Heart right ventricle (tissue), 16 donors: ENCODE measurements around the gene RAB40B. TPM values are rescaled to one million over a fixed set of nuclear protein-coding genes. Genes with fewer than 3 reads are reported as not detected.

Source experiments
- ATAC-seq, 8 donors: fragments of 200-7000 bp; cut with Tn5 transposase; one replicate each; pipeline ENCODE4 v1.9.1; 2020; ENCODE audit warnings: mild to moderate bottlenecking in 8 of 8, moderate library complexity in 8 of 8, moderate number of reproducible peaks in 1 of 8
- DNase-seq, 2 donors: peaks; one replicate each; pipeline ENCODE4 v3.0.0-alpha.2; 2020
- H3K27ac ChIP-seq, 10 donors: fragments of 200-600 bp; sonication (generic) in 2 of 10; one replicate each; pipeline versions ENCODE4 v1.5.0 to v1.8.0; 2020 to 2022; ENCODE audit warnings: mild to moderate bottlenecking in 3 of 10
- H3K27me3 ChIP-seq, 7 donors: fragments of 200-600 bp; one replicate each; pipeline ENCODE4 v1.8.0; 2021 to 2022; ENCODE audit warnings: mild to moderate bottlenecking in 2 of 7
- H3K36me3 ChIP-seq, 9 donors: fragments of 200-600 bp; sonication (generic) in 1 of 9; one replicate each; pipeline versions ENCODE4 v1.5.0 to v1.8.0; 2020 to 2022; ENCODE audit warnings: mild to moderate bottlenecking in 2 of 9
- H3K4me1 ChIP-seq, 9 donors: fragments of 200-600 bp; sonication (generic) in 1 of 9; one replicate each; pipeline versions ENCODE4 v1.5.0 to v1.8.0; 2020 to 2022; ENCODE audit warnings: mild to moderate bottlenecking in 4 of 9
- H3K4me3 ChIP-seq, 10 donors: fragments of 200-600 bp; sonication (generic) in 2 of 10; one replicate each; pipeline versions ENCODE4 v1.5.0 to v1.8.0; 2020 to 2022; ENCODE audit warnings: mild to moderate bottlenecking in 7 of 10, moderate library complexity in 2 of 10
- H3K9me3 ChIP-seq, 11 donors: fragments of 200-600 bp in 10 of 11; sonication (generic) in 2 of 11; one replicate each; pipeline versions ENCODE4 v1.5.0 to v1.8.0; 2013 to 2022; ENCODE audit warnings: mild to moderate bottlenecking in 2 of 11, control low read depth in 1 of 11, moderate library complexity in 1 of 11
- WGBS, 2 donors: extraction: QIAGEN DNeasy Blood & Tissue Kit; methylation state at CpG; one replicate each; pipeline ENCODE4 v1.1.7; 2013; ENCODE audit warnings: inconsistent platforms in 1 of 2; 5-methylcytosine and 5-hydroxymethylcytosine counted together
- intact Hi-C, 10 donors: fragments of 100-400 bp; cut with DNase I; formaldehyde crosslinking; loops; one replicate each; pipeline versions ENCODE4 v1.11.1 to v1.14.2; 2022
- polyA plus RNA-seq, 2 donors: library from polyadenylated mRNA; stranded (reverse); fragments of 200-250 nt; gene quantifications; one replicate each; pipeline ENCODE4 v1.2.3, GENCODE V29; 2013
- total RNA-seq, 10 donors: library from RNA; stranded (reverse); fragmentation: NEBNext Ultra II Directional in 3 of 10; extraction: Animal tissue kit (Norgen Biotek cat#: 25700) in 3 of 10; gene quantifications; one replicate each; pipeline versions ENCODE4 v1.2.1 to v1.2.4, GENCODE V29; 2021 to 2023
- TF ChIP-seq, protein P1 (sequence below), 9 donors: fragments of 200-600 bp; sonication (generic) in 2 of 9; IDR thresholded peaks; one replicate each; pipeline versions ENCODE4 v1.5.0 to v1.8.0; 2021 to 2022; ENCODE audit warnings: antibody characterized with exemption in 9 of 9, mild to moderate bottlenecking in 5 of 9, moderate library complexity in 1 of 9
- donor health status: Arrhythmogenic right ventricular cardiomyopathy.
- donor health status: ischemic (EF 13 %, LVEDD 7.1; RV severe dilation, severe dysfunction).
- donor health status: healthy with polysubstance abuse.
- donor health status: DM: no; HTN: yes; CAD: no.
- donor health status: DM: no; HTN: no; CAD: no.
- donor health status: ischemic (EF 25% LVEDD 6.9; RV normal size, moderate dysfunction).
- donor health status: ischemic (EF 25% LVEDD 5.7; RV mildly dilated, moderate dysfunction).
- donor health status: healthy.
- donor health status: DM: yes; HTN: yes; CAD: no.
- donor health status: Ischemic cardiomyopathy.
- donor health status: ischemic (EF 35%, LVEDD 5.7; RV mildly dilated, moderate dysfunction).
- donor health status: nonischemic (EF 11% LVEDD 7.7; RV severe dilation, severe dysfunction).
- donor health status: DM: yes; HTN: yes; CAD: no.
- donor health status: PGD.
- donor health status: ischemic (EF 29% LVEDD 5.4; RV normal size, mild dysfunction).
- donor health status: nonischemic (EF 23%, LVEDD 6.1; RV moderate dilation, normal function).

The RAB40B gene
- total and polyA plus RNA-seq, 12 donors: 8.0 to 42.4 (median 20.4) TPM

- TF ChIP-seq, protein P1, sequence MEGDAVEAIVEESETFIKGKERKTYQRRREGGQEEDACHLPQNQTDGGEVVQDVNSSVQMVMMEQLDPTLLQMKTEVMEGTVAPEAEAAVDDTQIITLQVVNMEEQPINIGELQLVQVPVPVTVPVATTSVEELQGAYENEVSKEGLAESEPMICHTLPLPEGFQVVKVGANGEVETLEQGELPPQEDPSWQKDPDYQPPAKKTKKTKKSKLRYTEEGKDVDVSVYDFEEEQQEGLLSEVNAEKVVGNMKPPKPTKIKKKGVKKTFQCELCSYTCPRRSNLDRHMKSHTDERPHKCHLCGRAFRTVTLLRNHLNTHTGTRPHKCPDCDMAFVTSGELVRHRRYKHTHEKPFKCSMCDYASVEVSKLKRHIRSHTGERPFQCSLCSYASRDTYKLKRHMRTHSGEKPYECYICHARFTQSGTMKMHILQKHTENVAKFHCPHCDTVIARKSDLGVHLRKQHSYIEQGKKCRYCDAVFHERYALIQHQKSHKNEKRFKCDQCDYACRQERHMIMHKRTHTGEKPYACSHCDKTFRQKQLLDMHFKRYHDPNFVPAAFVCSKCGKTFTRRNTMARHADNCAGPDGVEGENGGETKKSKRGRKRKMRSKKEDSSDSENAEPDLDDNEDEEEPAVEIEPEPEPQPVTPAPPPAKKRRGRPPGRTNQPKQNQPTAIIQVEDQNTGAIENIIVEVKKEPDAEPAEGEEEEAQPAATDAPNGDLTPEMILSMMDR (IDR thresholded peaks at IDR 0.05): no peak
- Histone ChIP-seq H3K36me3 (no peaks in the 10 kb centered on the region), H3K27me3 (peaks cover 0 to 2% (median 0%) of the 10 kb centered on the region in 7 donors), H3K9me3 (no peaks in the 10 kb centered on the region), H3K4me3 (no peak overlapping the region), H3K27ac (no peak overlapping the region), H3K4me1 (peaks cover 0 to 3% (median under 1%) of the 10 kb centered on the region in 9 donors)
- intact Hi-C loops: no loop called here
- WGBS, 2 donors: 74 to 77% methylated on average over 29 of the region's 29 CpGs
- ATAC-seq (no peak), DNase-seq (no peak)
Observed at GRCh38 chr17:82710499-82711232, 12.2 kb upstream of the RAB40B start.

GRCh38 chr17:82709676-82710498 lies 11.4 kb upstream of the RAB40B start:
- intact Hi-C loops: loop anchor here in 2 of 10 donors (10.0 kb wide), 1 partner anchor 55 kb away; no protein-coding TSS in a partner anchor
- H3K4me3 ChIP-seq: no peak overlapping the region
- WGBS, 2 donors: 83 to 86% methylated on average over 25 of the region's 25 CpGs
- H3K36me3 ChIP-seq: no peaks in the 10 kb centered on the region
- H3K27ac ChIP-seq: no peak overlapping the region
- TF ChIP-seq, protein P1 (IDR thresholded peaks at IDR 0.05): no peak
- ATAC-seq: no peak
- H3K9me3 ChIP-seq: no peaks in the 10 kb centered on the region
- H3K27me3 ChIP-seq: peaks cover 0 to 2% (median 0%) of the 10 kb centered on the region in 7 donors
- no peaks in the 10 kb centered on the region for H3K4me1 ChIP-seq
- no peak for DNase-seq

DNA sequence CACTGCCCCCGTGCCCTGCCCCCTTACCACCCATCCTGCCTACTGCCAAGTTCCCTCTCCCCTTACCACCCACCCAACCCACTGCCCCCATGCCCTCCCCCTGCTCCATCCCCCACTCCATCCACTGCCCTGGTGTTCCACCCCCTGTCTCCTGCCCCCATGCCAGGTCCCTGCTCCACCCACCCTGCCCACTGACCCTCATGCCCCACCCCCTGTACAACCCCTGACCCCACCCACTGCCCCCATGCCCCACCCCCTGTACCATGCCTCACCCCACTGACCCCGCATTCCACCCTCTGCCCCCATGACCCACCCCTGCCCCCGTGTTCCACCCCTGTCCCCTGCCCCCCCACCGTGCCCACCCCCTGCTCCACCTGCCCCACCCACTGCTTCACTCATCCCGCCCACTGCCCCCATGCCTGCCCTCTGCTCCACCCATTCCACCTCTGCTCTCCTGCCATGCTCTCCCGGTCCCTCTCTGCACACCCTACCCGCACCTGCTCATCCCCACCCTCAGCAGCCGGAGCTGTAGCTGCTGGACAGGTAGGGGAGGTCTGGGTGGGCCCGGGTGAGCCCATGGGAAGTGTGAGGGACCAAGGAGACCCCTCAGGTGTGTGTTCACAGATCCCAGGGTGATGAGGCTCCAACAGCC lies 10.7 kb upstream of the RAB40B start:
- DNase-seq (no peak), ATAC-seq (no peak)
- Histone ChIP-seq H3K4me3 (no peak overlapping the region), H3K27me3 (peaks cover 0 to 2% (median 0%) of the 10 kb centered on the region in 7 donors), H3K36me3 (no peaks in the 10 kb centered on the region), H3K4me1 (no peaks in the 10 kb centered on the region), H3K9me3 (no peaks in the 10 kb centered on the region), H3K27ac (no peak overlapping the region)
- intact Hi-C loops: loop anchor here in 2 of 10 donors (10.0 kb wide), 1 partner anchor 54 kb away; no protein-coding TSS in a partner anchor
- WGBS, 2 donors: 66 to 74% methylated on average over 9 of the region's 9 CpGs
- TF ChIP-seq, protein P1 (IDR thresholded peaks at IDR 0.05): no peak

DNA sequence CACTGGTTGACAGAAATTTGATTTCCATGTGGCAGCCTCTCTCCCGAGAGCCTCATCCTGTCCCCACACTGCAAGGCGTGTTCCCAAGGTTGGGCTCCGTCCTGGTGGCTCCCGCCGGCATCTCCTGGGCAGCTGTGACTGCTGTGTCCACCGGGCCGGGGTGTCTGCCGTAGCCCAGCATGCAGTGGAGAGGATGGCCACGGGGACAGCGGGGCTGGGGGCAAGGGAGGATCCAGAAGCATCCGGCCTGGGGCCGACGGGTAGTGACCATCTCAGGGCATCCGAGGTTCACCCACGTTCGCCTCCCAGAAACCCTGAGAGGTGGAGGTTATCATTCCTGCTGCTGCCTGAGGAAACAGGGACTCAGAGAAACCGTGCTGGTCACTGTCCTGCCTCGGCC lies 7.3 kb upstream of the RAB40B start:
- TF ChIP-seq, protein P1 (IDR thresholded peaks at IDR 0.05): no peak
- H3K27me3 ChIP-seq: peaks cover 0 to 6% (median 0%) of the 10 kb centered on the region in 7 donors
- no peak overlapping the region for H3K27ac ChIP-seq
- H3K4me3 ChIP-seq: no peak overlapping the region
- intact Hi-C loops: loop anchor here in 2 of 10 donors (10.0 kb wide), 1 partner anchor 51 kb away; no protein-coding TSS in a partner anchor
- DNase-seq: no peak
- no peaks in the 10 kb centered on the region for H3K4me1 ChIP-seq
- 86 to 89% methylated on average over 18 of the region's 18 CpGs for WGBS, 2 donors
- H3K9me3 ChIP-seq: no peaks in the 10 kb centered on the region
- no peak for ATAC-seq
- no peaks in the 10 kb centered on the region for H3K36me3 ChIP-seq
